ENCODE data around the gene ACCSL. TPM values are rescaled to one million over a fixed set of nuclear protein-coding genes. Genes with fewer than 3 reads are reported as not detected.

Gene ACCSL
- under 1 TPM in 1 of 2 donors, not detected in 1; 0.69 TPM for total RNA-seq

GRCh38 chr11:44047931-44048431, at the start of gene ACCSL:
Gene ACCSL, plus strand, starts transcription at chr11:44047981. Its CDS starts 56 bp downstream, at chr11:44048037.

GRCh38 chr11:44065841-44066731, 18.3 kb downstream of the ACCSL start, which contains the start of gene ACCS:
Gene ACCS, plus strand, starts transcription at chr11:44066270. Its CDS starts 1,358 bp downstream, at chr11:44067628.

GRCh38 chr11:44095506-44096359, 48.0 kb downstream of the ACCSL start, which contains the start of gene EXT2:
Gene EXT2, plus strand, starts transcription at chr11:44095678. Its CDS starts 12,035 bp downstream, at chr11:44107713.

Other genes starting within 250 kb of the ACCSL start
- gene ALKBH3, start 167.2 kb upstream of the ACCSL start, total RNA-seq = 10 to 100 TPM; 52.0 to 58.2 TPM
- 10 to 100 TPM; 37.3 to 50.2 TPM for gene C11orf96, start 105.3 kb upstream of the ACCSL start, total RNA-seq
- gene ACCS, start 18.3 kb downstream of the ACCSL start, total RNA-seq = 10 to 100 TPM in 1 of 2 donors, 1 to 10 TPM in 1; 7.7 to 31.0 TPM
- 10 to 100 TPM; 84.3 to 95.9 TPM for gene EXT2, start 47.7 kb downstream of the ACCSL start, total RNA-seq

All from melanocyte of skin (primary cell).